Mucosa of rectum (tissue), 2 donors: Measurements from ENCODE around the gene KIRREL1.

Source experiments
- H3K27ac ChIP-seq, 2 donors: one replicate each; pipeline ENCODE4 v1.7.0; 2013; ENCODE audit warnings: inconsistent platforms in 2 of 2, low read depth in 2 of 2, low read length in 2 of 2
- H3K27me3 ChIP-seq, 2 donors: one replicate each; pipeline ENCODE4 v1.7.0; 2013; ENCODE audit warnings: low read length in 2 of 2; ENCODE audit not compliant: control insufficient read depth in 2 of 2, insufficient read depth in 2 of 2
- H3K36me3 ChIP-seq, 2 donors: one replicate each; pipeline ENCODE4 v1.7.0; 2013; ENCODE audit warnings: low read length in 2 of 2; ENCODE audit not compliant: control insufficient read depth in 2 of 2, insufficient read depth in 2 of 2
- H3K4me1 ChIP-seq, 2 donors: one replicate each; pipeline ENCODE4 v1.7.0; 2013; ENCODE audit warnings: low read length in 2 of 2, mild to moderate bottlenecking in 1 of 2; ENCODE audit not compliant: control insufficient read depth in 2 of 2, insufficient read depth in 2 of 2
- H3K4me3 ChIP-seq, 2 donors: one replicate each; pipeline ENCODE4 v1.7.0; 2013; ENCODE audit warnings: low read length in 2 of 2
- H3K9ac ChIP-seq, 2 donors: one replicate each; pipeline ENCODE4 v1.7.0; 2013; ENCODE audit warnings: low read length in 2 of 2, low read depth in 1 of 2, mild to moderate bottlenecking in 1 of 2
- H3K9me3 ChIP-seq, 2 donors: one replicate each; pipeline ENCODE4 v1.7.0; 2013; ENCODE audit warnings: low read length in 2 of 2; ENCODE audit not compliant: control insufficient read depth in 2 of 2
- donor health status: healthy.
- donor health status: Normal muscosa, but diverticular disease.

Gene KIRREL1

DNA sequence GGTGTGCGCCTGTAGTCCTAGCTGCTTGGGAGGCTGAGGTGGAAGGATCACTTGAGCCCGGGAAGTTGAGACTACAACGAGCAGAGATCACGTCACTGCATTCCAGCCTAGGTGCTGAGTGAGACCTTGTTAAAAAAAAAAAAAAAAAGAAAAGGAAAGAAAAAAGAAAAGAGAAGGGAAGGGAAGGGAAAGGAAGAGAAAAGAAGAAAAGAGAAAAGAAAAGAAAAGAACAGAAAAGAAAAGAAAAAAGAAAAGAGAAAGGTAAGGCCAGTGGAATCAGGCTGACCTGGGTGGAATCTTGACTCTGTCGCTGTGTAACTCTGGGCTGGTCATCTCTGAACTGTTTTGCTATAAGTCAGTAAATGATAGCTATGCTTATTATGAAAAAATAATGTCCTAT lies 33.7 kb upstream of the KIRREL1 start:
- H3K4me1 ChIP-seq: no peaks in the 10 kb centered on the region
- no peaks in the 10 kb centered on the region for H3K9me3 ChIP-seq
- H3K9ac ChIP-seq: no peak overlapping the region
- no peaks in the 10 kb centered on the region for H3K36me3 ChIP-seq
- no peak overlapping the region for H3K27ac ChIP-seq
- peaks cover 0 to 2% of the 10 kb centered on the region in 2 donors for H3K27me3 ChIP-seq
- no peak overlapping the region for H3K4me3 ChIP-seq

DNA sequence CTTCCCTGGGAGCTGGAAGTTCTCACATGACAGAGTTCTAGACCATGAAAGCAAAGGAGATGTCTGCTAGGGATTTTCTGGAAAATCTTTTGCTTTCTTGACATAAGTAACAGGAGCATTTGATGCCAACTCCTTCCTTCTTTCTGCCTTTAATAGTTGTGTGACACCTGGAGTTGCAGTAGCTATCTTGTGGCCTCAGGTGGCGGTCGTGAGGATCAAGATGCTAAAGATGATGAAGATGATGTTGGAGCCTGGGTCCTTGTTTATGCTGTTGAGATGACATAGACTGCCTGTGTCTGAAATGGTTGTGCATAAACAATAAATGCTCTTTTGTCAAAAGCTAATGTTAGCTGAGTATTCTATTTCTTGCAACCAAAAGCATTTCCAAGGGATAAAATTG lies 32.7 kb upstream of the KIRREL1 start:
- H3K27ac ChIP-seq: no peak overlapping the region
- no peaks in the 10 kb centered on the region for H3K9me3 ChIP-seq
- no peaks in the 10 kb centered on the region for H3K36me3 ChIP-seq
- no peak overlapping the region for H3K4me3 ChIP-seq
- H3K9ac ChIP-seq: no peak overlapping the region
- H3K4me1 ChIP-seq: peaks cover 3% of the 10 kb centered on the region in 2 donors
- H3K27me3 ChIP-seq: peaks cover 0 to 2% of the 10 kb centered on the region in 2 donors

DNA sequence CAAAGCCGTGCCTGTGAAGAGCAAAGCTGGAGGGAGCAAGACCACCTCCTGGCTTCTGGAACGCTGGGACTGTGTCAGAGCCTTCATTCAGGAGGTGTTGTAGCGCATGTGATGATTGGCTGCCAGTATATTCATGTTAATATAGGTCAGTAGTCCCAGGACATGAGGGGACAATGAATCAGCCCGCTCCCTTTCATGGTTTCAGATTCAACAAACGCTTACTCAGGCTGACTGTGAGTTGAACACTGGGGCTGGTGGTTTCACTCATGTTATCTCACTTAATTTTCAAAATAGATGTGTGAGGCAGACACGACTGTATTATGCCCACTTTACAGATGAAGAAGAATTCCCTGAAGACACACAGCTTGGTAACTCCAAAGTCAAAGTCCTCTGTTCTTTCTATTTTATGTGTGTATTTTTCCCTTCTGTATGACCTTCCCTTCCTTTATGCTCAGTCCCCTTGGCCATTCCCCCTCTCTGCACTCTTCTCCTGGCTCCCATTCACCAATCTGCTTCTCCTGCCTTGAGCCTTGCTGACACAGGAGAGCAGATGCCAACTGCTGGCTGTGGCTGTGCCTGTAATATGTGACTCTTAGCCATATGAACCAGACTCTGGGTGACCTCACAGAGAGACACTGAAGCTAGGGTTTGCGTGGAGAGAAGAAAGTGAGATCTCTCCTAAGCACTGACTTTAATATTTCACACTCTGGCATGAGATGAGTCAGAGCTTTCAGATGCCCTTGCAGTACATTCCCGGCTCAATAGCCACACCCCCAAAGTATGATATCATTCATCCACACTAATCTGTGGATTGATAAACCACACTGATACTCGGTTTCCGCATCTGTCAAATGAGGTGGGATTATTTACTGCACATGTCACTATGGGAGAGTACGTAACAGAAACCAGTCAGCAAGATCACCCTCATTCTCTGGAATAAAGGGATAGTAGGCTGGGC lies 31.4 kb upstream of the KIRREL1 start:
- Histone ChIP-seq H3K36me3 (no peaks in the 10 kb centered on the region), H3K9ac (no peak overlapping the region), H3K27ac (no peak overlapping the region), H3K9me3 (no peaks in the 10 kb centered on the region), H3K4me3 (no peak overlapping the region), H3K4me1 (peaks cover 5 to 11% of the 10 kb centered on the region in 2 donors), H3K27me3 (peaks cover 0 to 2% of the 10 kb centered on the region in 2 donors)

DNA sequence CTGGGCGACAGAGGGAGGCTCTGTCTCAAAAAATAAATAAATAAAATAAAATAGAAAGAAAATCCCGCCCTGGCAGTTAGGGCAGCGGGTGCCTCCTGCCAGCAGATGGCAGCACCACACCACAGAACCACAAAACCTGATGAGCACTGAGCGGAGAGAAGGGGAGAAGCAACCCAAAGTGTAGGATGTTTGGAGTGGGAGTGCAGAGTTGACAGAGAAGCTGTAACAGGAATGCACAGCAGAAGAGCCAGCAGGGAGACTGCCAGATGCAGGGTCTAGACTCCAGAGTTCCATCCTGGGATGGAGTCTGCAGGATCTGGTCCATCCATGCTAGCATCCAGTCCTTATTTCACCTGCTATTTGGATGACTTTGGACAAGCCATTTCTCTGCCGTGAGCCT lies 29.7 kb upstream of the KIRREL1 start:
- Histone ChIP-seq H3K4me3 (no peak overlapping the region), H3K36me3 (no peaks in the 10 kb centered on the region), H3K9me3 (no peaks in the 10 kb centered on the region), H3K27me3 (peaks cover 0 to 2% of the 10 kb centered on the region in 2 donors), H3K9ac (no peak overlapping the region), H3K27ac (no peak overlapping the region), H3K4me1 (peaks cover 8 to 20% of the 10 kb centered on the region in 2 donors)

DNA sequence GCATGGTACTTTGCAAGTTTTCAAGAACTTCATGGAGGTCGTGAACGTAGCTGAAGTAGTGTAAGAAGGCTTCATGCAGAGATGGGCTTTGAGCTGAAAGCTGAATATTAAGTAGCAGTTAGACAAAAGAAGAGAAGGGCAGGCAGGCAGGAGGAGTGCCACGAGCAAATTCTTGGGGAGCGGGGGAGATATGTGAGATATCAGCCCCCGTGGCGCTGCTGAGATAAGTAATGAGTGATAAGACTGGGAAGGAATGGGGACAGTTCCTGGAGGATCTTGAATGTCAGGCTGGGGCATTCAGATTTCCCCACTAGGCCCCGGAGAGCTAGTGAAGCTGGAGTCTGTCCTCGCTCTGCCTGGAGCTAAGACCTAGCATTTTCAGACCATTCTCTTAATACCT lies 27.9 kb upstream of the KIRREL1 start:
- H3K4me3 ChIP-seq: no peak overlapping the region
- H3K9me3 ChIP-seq: no peaks in the 10 kb centered on the region
- H3K36me3 ChIP-seq: no peaks in the 10 kb centered on the region
- peaks cover 0 to 2% of the 10 kb centered on the region in 2 donors for H3K27me3 ChIP-seq
- H3K4me1 ChIP-seq: peaks cover 13 to 28% of the 10 kb centered on the region in 2 donors
- no peak overlapping the region for H3K27ac ChIP-seq
- no peak overlapping the region for H3K9ac ChIP-seq

DNA sequence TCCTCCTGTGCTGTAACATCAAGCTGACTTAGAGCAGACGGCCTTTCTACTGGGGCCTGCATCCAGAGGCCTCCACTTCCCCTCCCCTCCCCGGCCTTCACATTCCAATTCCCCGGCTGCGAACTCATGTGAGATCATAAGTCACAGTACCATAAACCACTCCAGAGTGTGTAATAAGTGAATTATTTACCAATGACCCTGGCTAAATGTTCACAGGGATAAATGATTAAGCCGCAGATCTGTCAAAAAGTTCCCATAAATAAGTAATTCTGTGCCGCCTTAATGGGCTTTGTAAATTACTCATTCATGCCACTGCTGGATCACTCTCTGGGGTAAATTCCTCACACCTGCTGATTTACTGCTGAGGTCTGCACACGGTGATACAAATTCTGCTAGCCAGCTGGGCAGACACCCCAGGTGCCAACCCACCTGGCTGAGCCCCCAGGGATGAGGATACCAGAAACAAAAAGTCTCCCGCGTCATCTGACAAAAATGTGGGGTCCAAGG lies 27.4 kb upstream of the KIRREL1 start:
- Histone ChIP-seq H3K27me3 (peaks cover 0 to 2% of the 10 kb centered on the region in 2 donors), H3K9ac (no peak overlapping the region), H3K4me3 (no peak overlapping the region), H3K27ac (peak overlapping the region in 1 of 2 donors; percentile 6), H3K36me3 (no peaks in the 10 kb centered on the region), H3K9me3 (no peaks in the 10 kb centered on the region), H3K4me1 (peaks cover 13 to 28% of the 10 kb centered on the region in 2 donors)

DNA sequence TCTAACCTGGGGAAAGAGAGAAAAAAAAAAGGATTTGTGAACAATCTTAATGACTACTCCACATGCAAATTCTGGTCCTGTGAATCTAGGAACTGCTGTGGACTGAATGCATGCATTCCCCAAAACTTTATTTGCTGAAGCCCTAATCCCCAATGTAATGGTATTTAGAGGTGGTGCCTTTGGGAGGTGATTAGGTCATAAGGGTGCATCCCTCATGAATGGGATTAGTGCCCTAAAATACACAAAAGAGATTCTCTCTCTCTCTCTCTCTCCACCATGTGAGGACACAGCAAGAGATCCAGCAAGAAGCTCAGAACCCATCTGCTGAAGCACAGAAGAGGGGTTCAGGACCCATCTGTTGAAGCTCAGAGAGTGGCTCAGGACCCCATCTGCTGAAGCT lies 26.2 kb upstream of the KIRREL1 start:
- H3K4me1 ChIP-seq: peaks cover 13 to 28% of the 10 kb centered on the region in 2 donors
- no peak overlapping the region for H3K27ac ChIP-seq
- no peak overlapping the region for H3K9ac ChIP-seq
- H3K4me3 ChIP-seq: no peak overlapping the region
- no peaks in the 10 kb centered on the region for H3K9me3 ChIP-seq
- peaks cover 0 to 2% of the 10 kb centered on the region in 2 donors for H3K27me3 ChIP-seq
- H3K36me3 ChIP-seq: no peaks in the 10 kb centered on the region

DNA sequence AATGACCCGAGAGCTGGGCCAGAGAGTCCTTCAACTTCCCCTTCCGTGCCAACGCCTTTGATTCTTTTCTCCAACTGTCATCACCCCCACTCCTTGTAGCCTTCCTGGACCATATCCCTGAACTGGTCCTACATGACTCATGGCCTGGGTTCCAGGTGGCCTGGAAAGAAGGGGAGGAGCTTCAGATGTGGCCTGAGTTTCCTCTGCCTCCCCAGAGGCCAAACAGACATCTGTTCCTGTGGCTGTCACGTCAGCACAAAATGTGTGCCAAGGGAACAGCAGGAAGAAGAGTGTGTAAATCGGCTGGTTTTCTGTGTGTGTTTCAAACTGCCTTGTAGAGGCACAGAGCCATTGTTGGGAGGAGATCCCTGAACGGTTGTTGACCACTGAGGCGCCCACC lies 24.9 kb upstream of the KIRREL1 start:
- Histone ChIP-seq H3K27me3 (peaks cover 0 to 2% of the 10 kb centered on the region in 2 donors), H3K27ac (no peak overlapping the region), H3K9ac (no peak overlapping the region), H3K36me3 (no peaks in the 10 kb centered on the region), H3K9me3 (no peaks in the 10 kb centered on the region), H3K4me1 (peaks cover 13 to 28% of the 10 kb centered on the region in 2 donors), H3K4me3 (no peak overlapping the region)

DNA sequence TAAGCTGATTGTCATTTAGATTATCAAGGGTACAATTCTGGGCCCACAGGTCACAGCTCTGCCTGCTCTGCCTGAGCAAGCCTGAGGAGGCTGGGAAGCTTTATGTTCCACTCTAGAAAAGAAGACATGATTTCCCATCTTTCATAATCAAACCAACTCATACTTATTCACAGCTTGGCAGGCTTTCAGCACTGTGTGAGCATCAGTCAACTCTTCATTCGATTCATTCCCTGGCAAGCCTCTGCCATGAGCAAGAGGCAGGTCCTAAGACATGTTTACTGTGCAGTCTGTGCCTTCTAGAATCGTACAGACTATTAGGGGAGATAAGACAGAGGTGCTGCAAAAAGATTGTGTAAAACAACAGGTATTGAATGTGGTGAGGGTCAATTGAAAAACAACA lies 24.5 kb upstream of the KIRREL1 start:
- H3K4me3 ChIP-seq: no peak overlapping the region
- no peak overlapping the region for H3K9ac ChIP-seq
- H3K27ac ChIP-seq: no peak overlapping the region
- H3K4me1 ChIP-seq: peaks cover 13 to 28% of the 10 kb centered on the region in 2 donors
- no peaks in the 10 kb centered on the region for H3K36me3 ChIP-seq
- no peaks in the 10 kb centered on the region for H3K27me3 ChIP-seq
- H3K9me3 ChIP-seq: no peaks in the 10 kb centered on the region

DNA sequence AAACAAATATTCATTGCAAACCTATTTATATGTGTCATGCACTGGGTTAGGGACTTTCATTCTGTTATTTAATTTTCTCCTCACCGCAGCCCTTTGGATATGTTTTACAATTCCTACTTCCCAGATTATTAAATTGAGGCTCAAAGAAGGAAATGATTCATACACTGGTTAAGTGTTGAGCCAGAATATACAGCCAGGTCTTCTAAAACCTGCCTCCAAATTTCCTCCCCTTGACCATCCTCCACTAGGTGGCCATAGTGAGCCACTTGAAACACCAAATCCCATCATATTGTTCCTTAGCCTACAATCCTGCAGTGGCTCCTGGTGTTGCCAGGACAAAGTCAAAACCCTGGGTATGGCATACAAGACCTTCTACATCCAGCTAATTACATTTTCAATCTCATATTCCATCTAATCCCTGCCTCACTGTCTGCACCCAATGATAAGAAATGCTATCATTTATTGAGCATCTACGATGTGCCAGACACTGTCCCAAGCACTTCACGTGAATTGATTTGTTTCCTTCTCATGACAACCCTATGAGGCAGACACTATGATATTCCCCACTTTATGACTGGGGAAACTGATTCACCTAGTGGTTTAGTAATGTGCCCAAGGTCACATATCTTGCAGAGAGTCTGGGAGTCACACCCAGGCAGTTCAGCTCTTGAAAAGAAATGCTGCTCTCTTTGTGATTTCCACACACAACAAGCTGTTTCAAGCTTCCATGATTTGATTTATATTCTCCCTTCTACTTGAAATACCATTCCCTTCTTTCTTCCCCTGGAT lies 23.6 kb upstream of the KIRREL1 start:
- Histone ChIP-seq H3K27ac (no peak overlapping the region), H3K4me3 (no peak overlapping the region), H3K27me3 (no peaks in the 10 kb centered on the region)

More for the DNA sequence above, 23.6 kb upstream of the KIRREL1 start:
- Histone ChIP-seq H3K36me3 (no peaks in the 10 kb centered on the region), H3K9ac (no peak overlapping the region), H3K4me1 (peaks cover 13 to 28% of the 10 kb centered on the region in 2 donors), H3K9me3 (no peaks in the 10 kb centered on the region)
